Measurements from ENCODE around the gene GREM2.

The GREM2 gene

DNA sequence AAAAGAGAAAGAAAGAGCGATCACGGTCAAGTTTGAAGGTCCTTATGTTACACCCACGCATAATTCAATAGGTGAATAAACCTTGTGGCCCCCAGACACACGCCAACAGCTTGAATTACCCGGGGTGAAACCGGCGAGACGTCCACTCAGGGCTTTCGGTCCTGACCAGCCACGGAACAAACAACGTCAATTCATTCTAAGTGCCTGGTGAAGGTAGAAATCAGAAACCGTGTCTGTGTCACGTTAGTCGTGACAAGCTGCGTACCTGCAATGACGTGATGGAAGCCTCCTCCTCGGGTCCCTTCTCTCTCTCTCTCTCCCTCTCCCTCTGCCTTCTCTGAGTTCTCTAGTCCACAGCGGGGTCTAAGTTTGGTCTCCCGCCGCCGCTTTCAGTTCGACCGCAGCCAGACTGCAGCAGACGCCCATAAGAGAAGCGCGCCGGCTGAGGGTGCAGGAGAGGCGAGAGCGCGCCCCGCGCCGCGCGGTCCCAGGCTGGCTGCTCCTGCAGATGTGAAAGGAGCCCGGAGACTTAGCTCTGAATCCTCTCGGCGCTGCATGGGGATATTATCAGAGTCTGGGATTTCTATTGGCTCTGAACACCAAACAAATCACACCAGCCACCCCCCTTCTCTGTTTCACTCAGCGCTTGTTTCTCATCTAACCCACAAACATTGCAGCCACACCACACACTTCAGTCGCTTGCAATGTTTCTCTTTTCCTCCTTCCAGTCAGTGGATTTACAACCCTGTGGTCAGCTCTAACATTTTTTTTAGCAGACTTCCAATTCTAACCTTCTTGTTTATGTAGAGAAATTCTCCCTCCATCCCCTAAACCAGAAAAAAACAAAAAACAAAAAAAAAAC, at the start of gene GREM2:
Gene GREM2, minus strand, starts transcription at position 537 of the 862 bp plus-strand sequence. CDS start 118,680 bp downstream, outside the sequence.
- peak; percentile 81 for DNase-seq

GRCh38 chr1:240658312-240658960, 46.5 kb upstream of the GREM2 start:
- DNase-seq: no peak

DNA sequence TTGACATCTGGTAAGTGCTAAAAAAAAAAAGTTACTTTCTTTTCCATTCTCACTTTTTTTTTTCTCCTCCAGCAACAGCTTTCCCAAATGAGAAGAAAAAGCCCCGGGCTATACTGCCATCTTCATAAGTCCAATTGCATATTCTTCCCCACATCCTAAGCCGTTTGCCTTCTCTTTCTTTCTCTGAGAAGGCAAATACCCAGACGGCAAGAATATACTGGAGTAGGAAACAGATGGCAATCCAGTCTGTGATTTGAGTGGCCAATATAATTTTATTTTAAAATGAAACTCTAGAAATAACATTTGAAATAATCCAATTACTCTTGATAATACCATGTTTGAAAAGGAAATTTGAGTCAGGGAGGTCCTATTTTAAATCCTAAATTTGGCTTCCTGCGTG, 44.6 kb upstream of the GREM2 start:
- no peak for DNase-seq

GRCh38 chr1:240652961-240653409, 41.0 kb upstream of the GREM2 start:
- DNase-seq: no peak

DNA sequence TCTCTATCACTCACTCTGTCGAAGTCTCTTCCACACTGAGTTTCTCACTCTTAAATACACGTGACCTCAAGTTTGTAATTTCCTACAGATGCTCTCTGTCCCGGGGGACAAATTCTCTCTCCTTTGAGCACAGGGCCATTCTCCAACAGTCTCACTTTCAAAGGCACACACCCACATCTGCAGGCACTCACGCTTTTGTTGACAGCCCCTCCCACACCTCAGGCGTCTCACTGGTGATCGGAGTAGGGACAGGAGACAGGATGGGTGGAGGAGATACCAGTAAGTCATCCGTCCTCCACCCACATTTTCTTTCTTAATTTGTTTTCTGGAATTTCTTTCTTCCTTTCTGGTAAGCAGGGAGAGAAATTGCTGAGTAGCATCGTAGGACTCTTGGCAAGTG, 40.6 kb upstream of the GREM2 start:
- DNase-seq: no peak

DNA sequence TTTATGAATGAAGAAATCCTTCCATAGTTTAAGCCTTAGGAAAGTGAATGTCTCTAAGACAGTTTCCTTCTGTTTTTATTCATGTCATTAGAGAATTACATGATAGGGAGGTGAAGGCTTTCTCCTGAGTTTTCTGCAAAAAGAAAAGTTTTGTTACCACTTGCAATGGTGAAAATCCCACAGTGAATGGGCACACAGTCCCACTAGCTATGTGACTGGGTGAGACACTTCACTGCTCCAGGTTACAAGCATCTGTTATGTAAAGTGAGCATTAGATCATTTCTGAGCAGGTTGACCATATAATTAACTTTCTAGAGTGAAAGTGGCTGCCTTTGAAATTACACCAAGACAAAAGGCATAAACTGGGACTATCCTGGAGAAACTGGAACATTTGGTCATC, 38.9 kb upstream of the GREM2 start:
- DNase-seq: no peak

DNA sequence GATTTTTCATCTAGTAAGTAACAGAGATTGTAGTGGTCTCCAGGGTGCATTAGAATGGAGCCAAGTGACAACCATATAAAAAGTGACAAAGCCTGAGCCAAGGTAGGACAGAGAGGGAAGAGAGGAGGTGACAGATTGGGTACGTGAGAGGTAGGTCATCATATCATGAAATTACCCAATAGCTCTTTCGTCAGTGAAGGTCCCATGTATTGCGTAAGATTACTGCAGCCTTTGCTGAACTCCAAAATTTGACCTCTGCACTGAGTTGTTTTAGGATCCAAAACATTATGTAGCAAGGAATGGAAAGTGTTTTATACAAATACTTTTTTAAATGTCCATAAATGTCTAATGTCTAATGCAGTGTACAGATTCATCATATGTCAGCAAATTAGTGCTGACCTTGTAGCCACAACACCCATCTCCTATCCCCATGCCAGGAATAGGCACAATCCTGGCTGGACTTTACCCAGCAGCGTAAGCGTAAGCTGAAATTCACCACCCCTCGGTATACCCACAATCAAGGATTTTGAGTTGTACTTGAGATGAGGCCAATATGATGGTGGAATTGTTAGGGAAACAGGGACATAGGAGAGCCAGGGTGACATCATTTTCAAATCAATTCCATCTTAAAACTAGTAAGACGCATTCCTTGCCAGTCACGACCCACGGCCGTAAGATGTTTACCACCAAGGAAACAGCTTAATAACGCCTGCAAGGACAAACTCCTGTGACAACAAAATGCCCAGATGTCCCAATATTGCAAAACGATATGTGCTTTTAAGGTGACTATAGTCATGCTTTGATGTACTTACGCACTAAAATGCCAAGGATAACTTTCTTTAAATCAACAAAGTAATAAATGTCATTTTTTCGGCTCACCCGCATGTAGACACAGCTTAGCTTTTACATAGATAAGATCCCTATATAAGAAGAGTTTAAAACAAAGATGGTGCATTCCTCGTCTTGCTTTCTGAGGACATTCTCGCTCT, 38.1 kb upstream of the GREM2 start:
- DNase-seq: no peak

DNA sequence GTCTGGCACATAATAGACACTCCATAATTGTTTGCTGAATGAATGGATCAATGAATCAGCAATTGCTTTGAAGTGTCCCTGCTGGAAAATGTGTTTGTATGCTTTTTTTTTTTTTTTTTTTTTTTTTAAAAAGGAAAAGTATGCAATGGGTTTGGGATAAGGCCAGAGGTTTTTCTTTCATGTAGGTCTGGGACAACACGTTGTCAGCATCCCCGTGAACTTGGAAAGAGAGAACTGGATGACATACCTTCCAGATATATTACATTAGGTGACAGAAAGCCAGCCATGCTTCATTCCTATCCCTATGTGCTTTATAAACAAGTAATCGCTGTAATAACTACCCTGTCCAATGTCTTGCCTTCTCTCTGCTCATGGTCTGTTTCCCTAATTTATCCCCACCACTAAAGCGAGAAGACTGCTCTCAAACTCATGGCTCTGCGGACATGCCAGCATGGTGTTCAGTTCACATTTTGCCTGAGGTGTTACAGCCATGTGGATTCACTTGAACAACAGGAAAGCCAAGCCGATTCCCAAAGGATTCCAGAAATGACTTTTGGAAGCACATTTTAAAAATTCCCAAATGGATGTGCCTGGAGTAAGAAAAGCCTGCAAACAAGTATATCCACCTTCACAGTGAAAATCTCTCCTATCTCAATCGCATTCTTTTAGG, 34.8 kb upstream of the GREM2 start:
- DNase-seq: no peak

GRCh38 chr1:240644732-240645131, 32.8 kb upstream of the GREM2 start:
- DNase-seq: no peak

- DNase-seq: no peak
Observed at GRCh38 chr1:240635466-240636256, 23.7 kb upstream of the GREM2 start.

- no peak for DNase-seq
Observed at GRCh38 chr1:240630409-240630808, 18.5 kb upstream of the GREM2 start.

DNA sequence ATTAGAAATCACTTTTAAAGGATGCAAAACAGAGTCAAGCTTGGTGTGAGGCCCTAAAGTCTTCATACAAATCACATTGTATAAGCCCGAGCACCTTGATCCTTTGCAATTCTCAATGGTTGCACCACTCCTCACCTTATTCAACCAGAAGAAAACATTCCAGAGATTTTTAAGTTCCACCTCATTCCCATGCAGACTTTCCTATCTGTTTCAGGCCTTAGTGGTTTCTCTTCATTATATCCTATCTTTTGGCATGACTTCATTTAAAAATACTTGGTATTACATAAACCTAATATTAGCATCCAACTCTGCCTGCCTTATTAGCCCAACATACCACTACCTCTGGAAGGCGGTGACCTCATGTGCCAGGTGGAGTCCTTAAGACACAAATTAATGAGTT, 9.3 kb upstream of the GREM2 start:
- DNase-seq: no peak

DNA sequence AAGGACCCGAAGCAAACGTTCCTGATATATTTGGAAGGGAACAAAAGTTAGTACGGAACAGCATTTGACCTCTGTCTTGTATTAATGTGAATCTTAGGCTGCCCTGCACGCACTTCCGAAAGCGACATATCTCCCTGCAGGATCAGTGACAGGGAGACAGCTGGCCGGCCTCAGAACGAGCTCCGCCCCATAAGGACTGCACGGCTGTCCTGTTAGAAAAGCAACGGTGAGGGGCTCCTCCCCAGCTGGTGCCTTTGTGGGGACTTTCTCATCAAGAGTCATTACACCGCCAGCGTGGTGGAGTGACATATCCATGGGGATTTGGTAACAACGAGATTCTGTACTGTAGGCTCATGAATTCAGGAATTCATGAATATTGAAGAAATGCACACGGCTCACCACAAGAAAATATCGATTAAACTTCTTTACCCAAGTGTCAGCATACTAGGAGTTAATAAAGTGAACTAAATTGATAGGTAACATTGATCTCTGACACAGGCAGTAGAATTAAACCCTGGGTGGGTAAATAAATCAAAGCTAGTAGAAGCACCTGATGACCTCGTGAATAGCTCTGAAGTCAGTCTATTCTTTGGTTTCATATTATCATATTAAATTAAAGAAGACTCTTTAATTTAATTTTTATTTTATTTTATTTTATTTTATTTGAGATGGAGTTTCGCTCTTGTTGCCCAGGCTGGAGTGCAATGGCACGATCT, 8.1 kb upstream of the GREM2 start:
- no peak for DNase-seq

- DNase-seq: no peak
Observed at GRCh38 chr1:240619357-240619756, 7.4 kb upstream of the GREM2 start.

- peak; percentile 35 for DNase-seq
Observed at GRCh38 chr1:240618946-240619345, 7.0 kb upstream of the GREM2 start.

DNA sequence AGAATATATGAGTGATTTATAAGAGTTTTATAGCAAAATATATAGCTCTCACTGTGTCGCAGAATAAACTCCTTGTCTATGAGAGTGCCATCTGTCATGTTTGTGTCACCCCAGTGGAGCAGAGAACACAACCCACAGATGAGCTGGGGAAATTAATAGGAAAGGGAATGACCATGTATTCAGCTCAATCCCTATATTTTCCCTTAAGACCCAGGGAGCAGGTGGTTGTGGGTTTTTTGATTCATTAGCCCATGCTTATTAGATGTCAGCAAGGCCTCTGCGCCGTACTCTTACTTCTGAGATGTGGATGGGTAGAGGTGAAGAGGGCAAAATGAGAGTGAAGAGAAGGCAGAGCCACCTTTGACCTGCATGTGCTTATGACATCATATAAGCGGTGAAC, 4.1 kb upstream of the GREM2 start:
- DNase-seq: no peak

GRCh38 chr1:240613356-240614142, 1.6 kb upstream of the GREM2 start:
- DNase-seq: peak; percentile 69

DNA sequence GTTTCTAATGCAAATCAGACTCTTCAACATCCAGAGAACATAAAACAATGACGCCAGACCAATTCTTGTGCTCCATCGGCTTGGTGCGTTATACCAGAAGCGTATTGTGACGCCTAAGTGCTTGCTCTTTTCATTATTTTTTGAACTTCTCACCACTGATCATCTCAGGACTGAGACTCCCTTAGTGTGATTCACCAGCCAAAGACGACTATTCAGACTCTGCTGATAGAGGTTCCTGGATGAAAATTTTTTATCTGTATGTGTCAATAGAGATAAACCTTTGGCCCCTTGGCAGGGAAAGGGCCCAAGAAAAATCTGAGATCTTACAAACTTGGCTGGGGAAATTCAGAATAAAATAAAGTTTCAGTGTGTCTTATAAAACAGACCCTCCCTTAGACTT, 856 bp upstream of the GREM2 start:
- DNase-seq: no peak

- no peak for DNase-seq
Observed at GRCh38 chr1:240611228-240611618, 732 bp downstream of the GREM2 start.

DNA sequence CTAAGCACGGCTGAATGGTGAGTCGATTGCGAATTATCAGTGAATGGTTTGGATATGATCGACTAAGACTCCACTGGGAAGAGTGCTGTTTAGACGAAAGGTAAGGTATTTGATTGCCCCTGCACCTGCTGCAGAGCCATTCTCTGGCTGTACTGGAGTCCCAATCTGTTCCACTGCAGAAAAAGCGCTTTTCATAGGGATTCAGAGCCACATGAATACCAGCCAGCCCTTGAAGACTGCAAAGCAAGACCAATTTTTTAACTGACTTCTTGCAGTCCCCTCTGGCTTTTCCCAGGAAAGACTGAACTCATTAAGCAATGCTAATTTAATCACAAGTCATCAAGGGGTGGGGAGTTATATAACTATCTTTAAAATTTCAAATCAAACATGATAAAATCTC, 1.3 kb downstream of the GREM2 start:
- DNase-seq: no peak

All from activated CD4-positive, alpha-beta T cell treated with anti-CD3 and anti-CD28 coated beads, Interleukin-10, Interleukin-2, amounts not matched to agents 100 ng/mL and 50 ng/mL, durations not matched to agents 16 hours and 8 hours (primary cell).